ENCODE measurements around the gene ACSS1.
A peak's percentile ranks its signal among the peaks of the same experiment; 100 is the strongest.
"Not testable (repeated sequence)": the region's sequence is repeated elsewhere in the genome, so short reads cannot be mapped to it uniquely, and the experiment has no call there.

ACSS1 gene

DNA sequence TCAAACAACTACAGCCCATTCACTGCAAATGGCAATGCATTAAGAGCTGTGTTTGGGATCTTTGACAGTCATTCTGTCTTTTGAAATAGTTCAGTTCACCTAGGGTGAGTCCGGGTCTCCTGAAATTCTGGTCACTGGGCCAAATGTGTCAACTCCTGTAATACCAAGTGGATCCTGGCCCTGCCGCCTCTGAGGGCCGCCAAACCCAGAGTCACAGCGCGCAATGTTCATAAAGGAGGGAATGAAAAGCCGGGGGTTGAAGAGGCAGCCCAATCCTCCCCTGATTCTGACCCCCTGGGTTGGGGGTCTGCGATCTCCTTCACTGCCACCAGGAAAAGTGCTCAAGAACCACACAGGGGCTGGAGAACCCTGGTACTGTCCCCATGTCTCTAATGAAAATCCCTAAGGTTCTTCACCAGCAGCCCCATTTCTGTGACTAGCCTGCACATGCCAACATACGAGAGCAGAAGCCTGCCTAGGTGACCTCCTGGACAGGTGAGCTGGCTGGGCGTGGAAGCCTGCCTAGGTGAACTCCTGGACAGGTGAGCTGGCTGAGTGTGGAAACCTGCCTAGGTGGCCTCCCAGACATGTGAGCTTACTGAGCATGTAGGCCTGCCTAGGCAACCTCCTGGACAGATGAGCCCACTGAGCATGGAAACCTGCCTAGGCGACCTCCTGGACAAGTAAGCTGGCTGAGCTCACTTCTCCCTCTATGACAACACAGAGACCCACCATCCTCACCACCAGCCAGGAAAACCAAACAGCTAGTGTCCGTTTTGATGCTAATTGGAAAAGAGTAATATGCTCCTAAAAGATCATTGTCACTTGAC is 49.3 kb downstream of the ACSS1 start:
- no peak for DNase-seq

DNA sequence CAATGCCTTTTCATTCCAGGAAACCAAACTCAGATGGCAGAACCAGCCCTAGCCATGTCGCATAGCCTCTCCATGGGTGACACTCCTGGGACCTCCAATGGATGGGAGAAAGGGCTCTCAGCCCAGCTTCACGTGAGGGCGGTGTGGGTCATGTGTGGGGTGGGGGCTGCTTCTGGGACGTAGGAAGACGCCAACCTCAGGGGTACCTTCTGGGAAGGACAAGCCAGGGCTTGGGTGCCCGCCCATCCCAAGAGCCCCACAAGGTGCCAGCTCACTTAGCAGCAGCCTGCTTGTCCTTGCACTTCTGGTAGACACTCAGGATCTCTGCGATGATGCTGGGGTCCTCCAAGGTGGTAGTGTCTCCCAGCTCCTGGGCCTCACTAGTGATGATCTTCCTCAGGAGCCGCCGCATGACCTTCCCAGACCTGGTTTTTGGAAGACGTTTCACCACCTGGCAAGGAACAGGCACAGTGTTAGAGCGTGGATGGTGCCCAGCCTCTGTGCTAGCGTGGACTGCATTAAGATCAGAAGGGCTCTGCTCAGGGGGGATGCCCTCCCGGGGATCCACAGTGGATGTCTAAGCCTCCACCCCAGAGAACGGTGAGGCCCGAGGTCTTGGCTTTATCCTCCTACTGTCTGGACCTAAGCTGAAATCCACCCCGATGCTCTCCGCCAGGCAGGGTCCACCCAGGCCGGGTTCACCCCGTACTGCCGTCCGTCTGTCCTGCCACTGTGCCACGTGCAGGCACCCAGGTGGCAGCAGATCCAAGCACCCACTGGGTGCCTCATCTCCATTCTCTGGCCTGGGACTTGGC is 50.2 kb downstream of the ACSS1 start:
- no peak for DNase-seq

DNA sequence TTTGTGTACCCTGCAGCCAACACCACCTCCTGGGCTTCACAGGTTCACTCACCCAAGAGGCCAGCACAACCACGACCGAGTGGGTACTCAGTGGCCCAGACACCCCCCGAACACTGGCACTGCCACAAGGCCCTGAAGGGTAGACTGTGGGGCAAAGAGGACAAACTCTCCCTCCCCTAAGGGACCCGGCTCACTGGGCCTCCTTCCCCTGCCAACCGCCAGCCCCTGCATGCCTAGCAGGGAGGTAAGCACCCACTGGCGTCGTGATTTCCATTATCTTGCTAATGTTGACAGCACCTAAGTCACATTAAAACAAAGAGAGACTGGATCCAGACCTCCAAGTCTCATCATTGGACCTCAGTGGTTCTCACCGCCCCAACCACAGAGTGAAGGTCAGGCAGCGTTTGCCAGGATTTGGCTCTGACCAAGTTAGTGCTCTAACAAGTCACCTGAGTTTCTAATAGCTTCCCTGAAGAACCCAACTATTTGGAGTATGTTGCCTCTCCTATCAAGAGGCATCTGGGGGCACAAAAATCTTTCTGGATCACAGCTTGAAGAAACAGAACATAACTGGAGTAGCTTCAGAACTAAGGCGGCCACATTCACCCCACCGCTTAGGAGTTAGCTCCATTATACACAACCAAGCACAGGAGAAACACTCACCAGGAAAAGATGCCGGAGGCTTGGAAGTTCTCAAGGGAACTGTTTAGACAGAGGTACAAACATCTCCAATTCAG is 51.3 kb downstream of the ACSS1 start:
- DNase-seq = no peak

DNA sequence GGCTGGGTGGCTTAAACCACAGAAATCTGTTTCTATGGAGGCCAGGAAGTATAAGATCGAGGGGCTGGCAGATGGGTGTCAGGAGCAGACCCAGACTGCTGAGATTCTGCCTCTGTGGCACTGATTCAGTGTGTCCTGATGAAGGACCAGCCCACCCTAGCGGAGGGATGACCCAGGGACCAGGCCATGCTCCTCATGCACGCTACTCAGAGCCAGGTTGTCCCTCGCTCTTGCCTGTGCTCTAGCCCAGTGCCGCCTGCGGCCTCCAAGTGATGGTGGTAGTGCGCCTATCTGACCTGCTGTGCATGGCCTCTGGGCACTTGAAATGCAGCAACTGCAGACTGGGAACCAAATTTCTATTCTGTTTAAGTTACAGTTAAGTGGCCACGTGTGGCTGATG is 52.3 kb downstream of the ACSS1 start:
- DNase-seq = no peak

DNA sequence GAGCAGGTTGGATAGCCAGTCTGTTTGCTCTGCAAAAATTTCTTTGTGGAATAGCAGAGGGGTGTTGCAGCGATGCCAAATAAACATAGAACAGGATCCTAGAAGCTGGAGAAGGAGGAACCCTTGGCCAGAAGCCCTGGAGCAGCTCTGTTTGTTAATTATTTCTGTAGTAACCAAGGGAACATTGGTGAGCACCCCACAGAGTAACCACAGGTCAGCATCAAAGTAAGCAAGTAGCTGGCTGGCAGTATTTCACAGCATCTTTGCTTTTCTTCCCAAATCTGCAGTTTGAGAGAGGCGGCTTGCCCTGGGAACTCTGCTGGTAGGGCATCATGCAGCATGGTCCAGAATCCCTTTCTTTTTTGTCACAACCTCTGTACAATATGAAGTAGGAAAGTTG is 52.7 kb downstream of the ACSS1 start:
- peak; percentile 43 for DNase-seq

DNA sequence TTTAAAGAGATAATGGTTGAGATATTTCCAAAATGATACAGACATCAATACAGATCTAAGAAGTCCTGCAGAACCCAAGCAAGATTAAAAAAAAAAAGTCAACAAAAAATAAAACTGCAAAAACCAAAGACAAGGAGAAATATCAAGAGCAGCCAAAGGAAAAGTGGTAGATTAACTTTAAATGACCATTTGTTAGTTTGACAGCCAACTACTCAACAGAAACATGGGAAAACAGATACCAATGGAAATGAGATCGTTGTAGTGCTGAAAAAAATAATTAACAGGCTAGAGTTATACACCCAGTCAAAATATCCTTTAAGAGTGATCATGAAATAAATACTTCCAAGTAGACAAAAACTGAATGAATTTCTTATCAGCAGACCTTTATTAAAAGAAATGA is 54.9 kb downstream of the ACSS1 start:
- DNase-seq = no peak

DNA sequence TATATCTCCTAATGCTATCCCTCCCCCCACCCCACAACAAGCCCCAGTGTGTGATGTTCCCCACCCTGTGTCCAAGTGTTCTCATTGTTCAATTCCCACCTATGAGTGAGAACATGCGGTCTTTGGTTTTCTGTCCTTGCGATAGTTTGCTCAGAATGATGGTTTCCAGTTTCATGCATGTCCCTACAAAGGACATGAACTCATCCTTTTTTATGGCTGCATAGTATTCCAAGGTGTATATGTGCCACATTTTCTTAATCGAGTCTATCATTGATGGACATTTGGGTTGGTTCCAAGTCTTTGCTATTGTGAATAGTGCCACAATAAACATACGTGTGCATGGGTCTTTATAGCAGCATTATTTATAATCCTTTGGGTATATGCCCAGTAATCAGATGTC is 56.6 kb downstream of the ACSS1 start:
- not testable (repeated sequence) for DNase-seq

DNA sequence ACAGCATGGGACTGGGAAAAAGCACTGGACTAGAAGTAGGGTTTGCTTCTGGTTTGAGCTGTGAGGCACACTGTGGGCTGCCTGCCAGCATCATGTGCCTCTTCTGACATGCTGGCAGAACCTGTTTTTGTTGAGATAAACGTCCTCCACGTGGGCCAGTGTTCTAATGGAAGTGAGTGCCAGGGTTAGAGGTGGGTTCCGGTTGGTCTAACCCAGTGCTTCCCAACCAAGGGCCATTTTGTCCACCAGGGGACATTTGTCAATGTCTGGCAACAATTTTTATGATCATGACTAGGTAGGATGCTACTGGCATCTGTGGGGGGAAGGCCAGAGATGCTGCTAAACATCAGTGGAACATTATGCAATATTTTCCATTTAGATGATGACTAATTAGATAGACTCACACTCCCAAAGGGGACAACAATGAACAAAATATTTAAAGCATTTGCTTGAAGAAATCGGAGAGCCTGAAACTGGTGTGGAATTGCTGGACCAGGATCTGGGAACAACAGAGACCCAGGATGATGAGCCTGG is 57.6 kb downstream of the ACSS1 start:
- no peak for DNase-seq

DNA sequence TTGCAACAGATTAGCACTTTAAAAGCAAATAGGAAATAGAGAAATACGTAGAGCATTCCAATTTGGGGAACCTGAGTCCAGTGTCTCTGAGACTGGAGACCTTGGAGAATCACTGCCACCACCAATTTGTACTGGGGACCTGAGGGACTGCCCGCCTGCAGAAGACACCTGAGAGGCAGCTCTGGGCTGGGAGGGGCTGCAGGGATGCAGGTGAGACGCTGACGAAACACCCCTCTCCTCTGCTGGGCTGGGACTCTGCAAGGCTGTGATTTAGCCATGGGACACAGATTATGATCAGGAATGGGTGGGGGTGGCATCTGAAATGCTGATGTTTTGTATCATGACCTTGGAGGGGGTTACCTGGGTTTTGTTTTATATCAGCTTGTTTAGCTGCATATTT is 58.4 kb downstream of the ACSS1 start:
- DNase-seq = no peak

DNA sequence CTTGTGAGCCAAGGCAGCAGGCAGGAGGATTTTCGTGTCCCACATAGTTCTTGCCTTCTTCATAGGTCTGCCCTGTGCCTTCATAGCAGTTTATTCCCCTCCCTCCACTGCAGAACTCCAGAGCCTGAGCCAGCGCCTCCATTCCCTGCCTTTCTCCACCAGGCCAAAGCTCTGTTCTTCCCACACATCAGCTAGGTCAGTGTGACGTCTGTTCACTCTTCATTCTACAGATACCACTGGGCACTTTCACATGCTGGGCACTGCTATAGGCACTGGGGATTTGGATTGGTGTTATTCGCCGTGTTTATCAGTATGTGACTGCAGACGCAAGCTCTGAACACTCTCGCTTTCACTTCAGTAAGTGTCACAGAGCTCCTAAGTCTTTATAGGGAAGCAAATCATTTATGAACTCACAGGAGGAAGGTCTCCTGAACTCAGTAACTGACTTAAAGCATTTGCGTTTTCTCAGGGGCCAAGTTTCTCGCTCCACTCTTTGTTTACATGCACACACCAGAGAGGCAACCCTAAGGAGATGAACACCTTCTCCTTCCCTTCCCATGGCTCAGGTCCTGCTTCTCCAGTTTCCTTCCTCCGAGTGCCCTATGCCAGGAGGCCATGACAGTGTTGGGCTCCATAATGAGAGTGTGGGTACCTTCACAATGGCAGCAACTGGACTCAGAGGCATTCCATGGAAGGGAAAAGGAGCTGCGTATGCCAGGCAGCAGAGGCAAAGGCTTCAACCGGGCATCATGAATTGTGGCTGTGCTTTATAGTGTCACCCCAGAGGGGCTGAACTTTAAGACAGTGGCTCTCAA is 59.1 kb downstream of the ACSS1 start:
- DNase-seq = no peak

DNA sequence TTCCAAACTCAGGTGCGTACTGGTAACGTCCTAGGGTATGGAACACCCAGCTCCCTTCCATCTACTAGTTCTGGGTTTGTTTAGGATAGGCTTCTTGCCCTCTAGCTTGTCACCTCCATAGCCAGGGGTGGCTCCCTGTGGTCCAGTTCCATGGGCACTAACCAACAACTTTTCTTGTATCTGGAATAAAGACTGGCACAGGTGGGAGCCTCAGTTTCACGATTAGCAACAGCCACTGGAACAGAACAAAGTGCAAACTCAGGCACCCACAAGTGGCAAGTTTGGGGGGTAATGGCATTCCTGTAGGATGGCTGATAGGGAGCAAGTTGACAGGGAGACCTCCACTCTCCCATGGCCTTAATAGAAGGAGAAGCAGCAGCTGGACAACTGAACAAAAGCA is 59.8 kb downstream of the ACSS1 start:
- DNase-seq = no peak

DNA sequence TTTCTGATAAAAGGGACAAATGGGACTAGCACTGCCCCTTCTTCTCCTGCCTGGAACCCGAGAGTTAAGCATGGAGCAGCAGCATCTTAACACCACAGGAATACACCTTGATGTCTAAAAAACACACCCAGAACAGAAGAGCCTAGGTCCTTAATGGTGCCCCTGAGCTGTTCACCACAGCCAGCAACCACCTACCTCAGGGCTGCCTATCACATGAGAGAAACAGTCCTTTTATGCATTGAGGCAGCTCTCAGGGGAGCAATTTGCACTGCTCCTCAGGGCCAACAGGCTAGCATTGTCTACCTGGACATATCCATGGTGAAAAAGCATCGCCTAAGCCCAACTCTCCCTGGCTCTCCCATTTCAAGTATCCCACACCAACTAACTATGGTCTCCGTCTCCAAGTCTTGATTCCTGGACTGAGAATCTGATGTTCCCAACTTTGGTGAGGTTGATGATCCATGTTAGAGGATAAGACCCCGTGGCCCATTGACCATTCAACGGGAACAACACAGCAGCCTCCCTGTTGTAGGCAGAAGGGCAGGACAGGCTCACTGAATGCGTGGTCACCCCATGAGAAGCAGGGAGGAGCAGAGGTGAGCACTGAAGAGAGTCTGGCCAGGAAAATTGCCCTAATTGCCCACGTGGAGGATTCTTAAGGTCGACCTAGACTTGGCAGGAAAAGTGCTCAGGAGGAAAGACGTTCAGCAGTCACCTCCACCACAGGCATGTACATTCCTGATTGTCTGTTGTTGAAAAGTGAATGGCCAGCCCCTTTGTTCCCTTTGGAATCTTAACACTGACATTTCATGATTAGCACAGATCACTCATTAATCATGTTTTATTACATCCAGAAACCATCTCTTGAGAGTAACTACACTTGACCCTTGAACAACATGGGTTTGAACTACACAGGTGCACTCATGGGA is 61.2 kb downstream of the ACSS1 start:
- DNase-seq = no peak

DNA sequence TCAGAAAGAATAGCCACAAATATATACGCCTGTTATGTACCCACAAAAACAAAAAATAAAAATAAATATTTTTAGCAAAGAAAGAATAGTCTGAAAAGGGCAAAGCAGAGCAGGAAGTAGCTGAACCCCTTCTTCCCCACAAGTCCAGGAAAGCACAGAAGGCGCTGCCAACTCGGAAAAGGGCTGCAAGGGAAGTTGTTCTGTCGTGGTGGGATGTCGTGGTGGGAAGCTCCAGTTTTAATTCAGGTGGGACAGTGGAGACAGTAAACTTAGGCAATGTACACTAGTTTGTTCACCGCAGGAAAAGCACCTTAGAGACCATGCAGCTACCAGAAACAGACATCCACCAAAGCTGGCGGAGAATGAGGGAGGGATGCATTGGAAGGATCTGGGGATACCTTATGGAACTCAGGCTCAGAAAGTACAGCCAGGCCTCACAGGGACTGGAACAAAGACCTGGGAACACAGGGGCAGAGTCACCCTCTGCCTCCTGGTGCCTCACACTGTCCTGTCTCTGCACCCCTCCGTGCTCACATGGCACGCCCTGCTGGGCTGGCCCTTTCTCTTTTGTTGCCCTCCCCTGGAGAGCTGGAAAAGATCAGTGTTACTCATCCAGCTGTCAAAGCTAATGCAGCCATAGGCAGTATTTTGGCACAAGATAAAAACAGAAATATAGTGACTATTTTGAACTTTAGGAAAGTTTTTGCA is 62.0 kb downstream of the ACSS1 start:
- no peak for DNase-seq

DNA sequence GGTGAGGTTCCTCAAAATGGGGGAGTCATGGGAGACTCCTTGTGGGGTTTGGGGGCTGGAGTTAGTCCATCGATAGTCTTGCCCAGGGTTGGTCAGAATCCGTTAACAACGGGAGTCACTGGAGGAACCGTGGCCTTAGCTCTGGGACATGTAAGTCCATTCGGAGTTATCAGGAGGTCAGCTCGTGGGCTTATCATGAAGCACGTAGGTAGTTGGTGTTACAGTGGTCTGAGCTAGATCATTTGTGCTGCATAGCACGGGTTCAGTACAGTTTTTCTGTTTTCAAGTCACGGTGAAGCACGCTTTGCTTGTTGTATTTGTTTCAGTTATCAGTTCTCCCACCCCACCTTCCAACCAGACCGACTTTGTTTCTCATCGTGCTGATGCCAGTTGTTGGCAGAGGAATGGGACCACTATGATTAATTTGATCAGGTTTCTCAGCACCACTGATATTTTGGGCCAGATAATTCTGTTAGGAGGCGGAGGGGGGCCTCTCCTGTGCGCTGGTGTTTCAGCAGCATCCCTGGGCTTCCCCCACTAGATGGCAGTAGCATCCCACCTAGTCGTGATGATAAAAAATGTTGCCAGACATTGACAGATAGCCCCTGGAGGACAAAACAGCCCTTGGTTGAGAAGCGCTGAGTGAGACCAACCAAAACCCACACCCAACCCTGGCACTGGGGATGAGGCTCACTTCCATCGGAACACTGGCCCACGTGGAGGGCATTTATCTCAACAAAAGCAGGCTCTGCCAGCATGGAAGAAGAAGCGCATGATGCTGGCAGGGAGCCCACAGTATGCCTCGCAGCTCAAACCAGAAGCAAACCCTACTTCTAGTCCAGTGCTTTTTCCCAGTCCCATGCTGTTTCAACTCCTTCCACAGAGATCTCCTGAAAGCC is 63.2 kb downstream of the ACSS1 start:
- peak; percentile 67 for DNase-seq

DNA sequence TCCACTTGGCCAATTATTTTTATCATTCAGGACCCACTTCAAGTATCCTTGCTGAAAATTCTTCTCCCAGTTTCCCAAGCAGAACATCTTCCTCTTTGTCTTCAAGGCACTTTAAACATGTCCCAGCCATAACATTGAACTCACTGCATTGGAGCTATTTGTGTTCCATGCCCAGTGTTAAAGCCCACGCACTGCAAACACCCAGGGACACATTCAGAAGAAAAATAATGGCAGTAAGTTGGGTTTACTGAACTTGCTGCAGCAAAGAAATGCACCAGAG is 63.8 kb downstream of the ACSS1 start:
- no peak for DNase-seq

DNA sequence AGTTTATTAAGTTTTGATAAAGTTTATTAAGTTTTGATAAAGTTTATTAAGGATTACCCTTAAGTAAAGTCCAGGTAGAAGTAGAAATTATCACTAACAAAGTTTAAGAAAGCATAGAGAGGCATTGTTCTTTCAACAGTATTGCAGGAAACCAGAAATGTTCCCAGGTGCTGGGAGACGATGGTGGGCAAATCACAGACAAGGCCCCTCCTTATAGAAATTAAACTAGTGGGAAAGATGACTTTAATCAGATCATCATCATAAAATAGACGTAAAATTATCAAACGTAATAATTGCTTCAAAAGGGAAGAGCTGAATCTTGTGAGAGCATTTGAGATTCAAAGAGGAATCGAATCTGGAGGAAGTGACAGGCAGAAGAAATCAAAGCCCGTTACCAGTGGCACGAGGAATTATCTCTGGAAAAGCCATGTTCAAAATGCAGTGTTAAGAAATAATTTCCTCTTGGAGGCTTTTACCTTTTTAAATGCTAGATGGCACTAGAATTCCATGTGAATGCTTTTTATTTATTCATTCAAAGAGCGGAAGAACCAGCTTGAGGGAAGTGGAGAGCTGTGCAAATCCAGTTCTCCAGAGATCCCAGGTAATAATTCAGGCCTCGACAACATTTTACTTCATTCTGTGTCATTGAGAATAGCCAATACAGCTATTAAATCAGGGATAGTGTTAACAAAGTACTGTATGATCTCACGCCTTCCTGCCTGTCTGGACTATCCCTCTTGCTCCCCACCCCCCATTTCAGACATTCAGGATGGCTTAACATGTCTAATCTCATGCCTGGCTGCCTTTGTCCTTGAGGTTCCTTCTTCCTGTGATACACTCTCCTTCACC is 64.4 kb downstream of the ACSS1 start:
- peak; percentile 32 for DNase-seq

DNA sequence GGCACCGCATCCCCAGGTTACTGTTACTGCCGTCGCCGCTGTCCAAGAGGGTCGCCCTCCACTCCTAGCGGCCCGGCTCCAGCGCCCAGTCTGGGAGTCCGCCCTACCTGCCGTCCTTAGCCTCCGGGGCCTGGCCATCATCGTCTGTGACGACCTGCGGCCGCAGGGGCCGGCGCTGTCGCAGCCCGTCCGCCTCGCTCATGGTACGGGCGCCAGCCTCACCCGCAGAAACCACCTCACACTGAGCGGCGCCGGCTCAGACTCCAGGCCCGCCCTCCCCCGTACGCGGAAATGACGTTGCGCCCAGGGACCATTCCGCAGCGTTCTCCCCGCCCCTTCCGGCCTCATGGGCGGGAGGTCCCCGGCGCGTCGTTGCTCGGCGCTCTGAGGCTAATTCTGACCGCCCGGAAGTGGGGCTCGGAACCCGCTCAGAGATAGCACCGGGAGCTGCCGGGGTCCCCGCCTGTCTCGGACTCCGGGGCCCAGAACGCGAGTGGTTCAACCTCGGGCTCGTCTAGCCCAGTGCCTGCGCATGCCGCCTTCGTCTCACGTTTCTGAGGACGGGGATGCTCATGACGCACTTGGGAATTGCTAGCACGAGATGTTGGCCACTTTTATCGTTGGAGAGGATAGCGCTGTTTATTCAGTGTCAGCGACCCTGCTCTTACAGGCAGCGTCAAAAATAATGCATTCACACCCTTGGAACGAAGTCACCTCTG is 65.3 kb downstream of the ACSS1 start, which contains the start of gene APMAP:
Gene APMAP (minus strand): TSS at position 265 of the 719 bp plus-strand sequence. CDS start 63 bp downstream, at position 202.
- peak; percentile 86 for DNase-seq
